ENCODE data around the gene TCF19.

TCF19 gene
- total RNA-seq, result 7.8 to 16.7 (median 13.1) reads per million in 3 donors

- peaks cover 11% of the 10 kb centered on the region for H3K4me1 ChIP-seq (ENCODE audit: control insufficient read depth, insufficient read depth, low read length, poor library complexity, severe bottlenecking)
- H3K4me3 ChIP-seq (ENCODE audit: insufficient read depth, low read depth, low read length, poor library complexity, severe bottlenecking), result peak within 1 kb of the TSS; percentile 70
- peak within 1 kb of the TSS; percentile 62 for H3K27ac ChIP-seq (ENCODE audit: insufficient read depth, low read length, poor library complexity, severe bottlenecking)
- H3K9me3 ChIP-seq (ENCODE audit: control insufficient read depth, low read length), result no peaks in the 10 kb centered on the region
- no peaks in the 10 kb centered on the region for H3K27me3 ChIP-seq (replicated peaks; ENCODE audit: control insufficient read depth, insufficient read depth, low read length, poor library complexity, severe bottlenecking)
- DNase-seq, result peak; percentile 99
- H3K36me3 ChIP-seq (ENCODE audit: control insufficient read depth, insufficient read depth, low read length), result no peaks in the 10 kb centered on the region
Observed at GRCh38 chr6:31158140-31158862, at the start of gene TCF19. Gene TCF19, plus strand, starts transcription at chr6:31158589. Its CDS starts 881 bp downstream, at chr6:31159470.

DNA sequence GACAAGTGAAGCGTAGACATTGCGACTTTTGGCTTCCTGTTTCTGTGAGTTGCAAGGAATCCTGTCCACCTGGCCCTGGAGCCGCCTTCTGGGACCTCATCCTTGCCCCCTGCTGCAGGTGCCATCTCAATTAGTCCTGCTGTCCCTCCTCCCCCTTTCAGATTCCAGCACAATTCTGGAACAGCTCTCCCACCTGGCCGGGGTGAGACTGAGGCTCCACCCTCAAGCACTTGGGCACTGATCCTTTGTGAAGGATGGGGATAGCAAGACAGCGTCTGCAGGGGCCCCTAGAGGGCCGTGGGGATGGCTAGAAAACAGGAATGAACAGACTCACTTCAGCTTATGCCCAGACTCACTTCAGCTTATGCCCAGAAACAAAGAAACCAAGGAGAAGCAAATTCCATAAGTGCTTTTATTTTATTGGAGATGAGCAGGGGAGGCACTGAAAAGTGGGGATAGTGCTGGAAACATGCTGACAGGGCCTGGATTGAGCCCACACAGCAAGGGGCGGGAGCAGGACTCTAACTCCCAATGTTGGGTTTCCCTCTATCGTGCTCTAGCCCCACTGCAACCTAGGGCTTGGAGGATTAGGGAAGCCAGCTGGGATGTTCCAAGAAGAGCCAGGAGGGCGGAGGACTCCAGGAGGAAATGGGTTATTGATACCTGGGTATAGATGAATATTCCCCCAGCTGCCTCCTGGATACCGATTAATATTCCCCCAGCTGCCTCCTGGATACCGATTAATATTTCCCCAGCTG is 47.4 kb upstream of the TCF19 start:
- H3K27ac ChIP-seq (ENCODE audit: insufficient read depth, low read length, poor library complexity, severe bottlenecking), result no peak overlapping the region
- H3K27me3 ChIP-seq (replicated peaks; ENCODE audit: control insufficient read depth, insufficient read depth, low read length, poor library complexity, severe bottlenecking), result no peaks in the 10 kb centered on the region
- no peak for DNase-seq
- H3K4me3 ChIP-seq (ENCODE audit: insufficient read depth, low read depth, low read length, poor library complexity, severe bottlenecking), result no peak overlapping the region
- no peaks in the 10 kb centered on the region for H3K9me3 ChIP-seq (ENCODE audit: control insufficient read depth, low read length)
- no peaks in the 10 kb centered on the region for H3K4me1 ChIP-seq (ENCODE audit: control insufficient read depth, insufficient read depth, low read length, poor library complexity, severe bottlenecking)
- no peaks in the 10 kb centered on the region for H3K36me3 ChIP-seq (ENCODE audit: control insufficient read depth, insufficient read depth, low read length)

DNA sequence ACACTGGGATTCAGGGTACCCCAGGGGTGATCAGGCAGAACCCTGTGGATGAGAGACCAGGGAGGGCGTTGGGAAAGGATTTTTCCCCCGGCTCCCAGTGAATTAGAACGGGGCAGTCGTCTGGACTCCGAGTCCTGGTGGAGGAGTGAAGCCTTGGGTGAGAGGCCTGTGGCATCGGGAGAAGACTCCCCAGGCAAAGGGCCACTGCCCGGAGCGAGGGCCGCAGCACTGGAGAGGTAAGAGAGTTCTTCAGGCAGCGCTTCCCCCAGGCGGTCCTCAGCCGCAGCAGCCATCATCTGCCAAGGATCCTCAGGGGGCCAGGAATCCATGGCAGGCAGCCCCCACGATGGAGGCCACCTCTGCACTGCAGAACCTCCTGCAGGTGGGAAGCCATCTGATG is 46.7 kb upstream of the TCF19 start:
- Histone ChIP-seq H3K36me3 (ENCODE audit: control insufficient read depth, insufficient read depth, low read length) (no peaks in the 10 kb centered on the region), H3K27ac (ENCODE audit: insufficient read depth, low read length, poor library complexity, severe bottlenecking) (no peak overlapping the region), H3K4me1 (ENCODE audit: control insufficient read depth, insufficient read depth, low read length, poor library complexity, severe bottlenecking) (no peaks in the 10 kb centered on the region)

DNA sequence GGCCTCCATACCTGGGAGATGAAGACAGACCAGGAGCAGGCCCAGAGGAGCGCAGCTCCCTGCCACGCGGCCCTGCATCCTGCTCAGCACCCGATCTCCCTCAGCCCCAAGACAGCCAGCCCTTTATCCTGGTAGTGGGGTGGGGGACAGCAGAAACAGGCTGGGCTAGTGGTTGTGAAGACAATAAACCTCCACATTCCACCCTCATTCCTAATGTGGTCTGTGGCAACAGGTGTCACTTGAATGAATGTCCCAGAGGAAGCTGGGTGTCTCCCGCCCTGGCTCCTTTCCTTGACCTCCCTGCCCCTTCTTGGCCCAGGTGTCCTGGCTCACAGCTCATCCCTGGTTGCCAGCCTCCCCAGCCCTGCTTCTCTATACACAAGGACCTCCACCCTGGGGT is 45.9 kb upstream of the TCF19 start, which contains the start of gene C6orf15:
Gene C6orf15 (minus strand): TSS at position 98 of the 400 bp plus-strand sequence. CDS start 20 bp downstream, at position 78.
- H3K4me1 ChIP-seq (ENCODE audit: control insufficient read depth, insufficient read depth, low read length, poor library complexity, severe bottlenecking), result no peaks in the 10 kb centered on the region
- no peak for DNase-seq
- H3K27ac ChIP-seq (ENCODE audit: insufficient read depth, low read length, poor library complexity, severe bottlenecking), result no peak within 1 kb of the TSS
- no peak within 1 kb of the TSS for H3K4me3 ChIP-seq (ENCODE audit: insufficient read depth, low read depth, low read length, poor library complexity, severe bottlenecking)
- H3K9me3 ChIP-seq (ENCODE audit: control insufficient read depth, low read length), result no peaks in the 10 kb centered on the region
- H3K36me3 ChIP-seq (ENCODE audit: control insufficient read depth, insufficient read depth, low read length), result no peaks in the 10 kb centered on the region
- H3K27me3 ChIP-seq (replicated peaks; ENCODE audit: control insufficient read depth, insufficient read depth, low read length, poor library complexity, severe bottlenecking), result no peaks in the 10 kb centered on the region

More for the DNA sequence above, 46.7 kb upstream of the TCF19 start:
- Histone ChIP-seq H3K4me3 (ENCODE audit: insufficient read depth, low read depth, low read length, poor library complexity, severe bottlenecking) (no peak overlapping the region), H3K9me3 (ENCODE audit: control insufficient read depth, low read length) (no peaks in the 10 kb centered on the region), H3K27me3 (replicated peaks; ENCODE audit: control insufficient read depth, insufficient read depth, low read length, poor library complexity, severe bottlenecking) (no peaks in the 10 kb centered on the region)
- DNase-seq, result no peak

DNA sequence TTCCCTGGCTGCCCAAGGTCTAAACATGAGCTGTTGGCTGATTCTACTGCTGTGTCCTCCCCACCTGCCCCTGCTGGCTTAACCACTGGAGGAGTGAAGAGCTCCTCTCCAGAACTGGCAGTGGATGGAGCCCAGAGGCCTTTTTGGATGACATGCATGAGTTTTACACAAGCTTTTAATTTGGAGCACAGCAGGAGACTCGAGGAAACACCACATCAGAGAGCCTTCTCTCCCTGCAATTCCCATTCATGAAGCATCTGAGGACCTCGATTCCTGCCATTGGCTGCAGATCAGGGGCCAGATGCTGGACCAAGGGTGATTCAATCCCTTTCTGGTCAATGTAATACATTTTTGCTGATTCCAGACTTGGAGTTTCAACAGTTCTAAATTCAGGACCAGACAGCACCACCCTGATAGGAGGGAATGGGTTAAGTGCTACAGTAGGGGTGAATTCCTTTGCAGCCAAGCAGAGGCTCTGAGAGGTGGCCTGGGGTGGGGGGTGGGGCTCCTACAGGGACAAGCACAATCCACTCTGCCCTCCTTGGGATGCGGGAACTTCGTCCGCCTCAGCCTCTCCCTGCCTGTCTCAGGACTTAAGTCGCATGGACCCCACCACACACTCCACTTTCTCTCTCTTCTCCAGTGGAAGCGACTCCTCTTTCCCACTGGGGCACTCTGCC is 44.4 kb upstream of the TCF19 start:
- Histone ChIP-seq H3K4me3 (ENCODE audit: insufficient read depth, low read depth, low read length, poor library complexity, severe bottlenecking) (no peak overlapping the region), H3K36me3 (ENCODE audit: control insufficient read depth, insufficient read depth, low read length) (no peaks in the 10 kb centered on the region), H3K4me1 (ENCODE audit: control insufficient read depth, insufficient read depth, low read length, poor library complexity, severe bottlenecking) (no peaks in the 10 kb centered on the region), H3K27me3 (replicated peaks; ENCODE audit: control insufficient read depth, insufficient read depth, low read length, poor library complexity, severe bottlenecking) (no peaks in the 10 kb centered on the region), H3K27ac (ENCODE audit: insufficient read depth, low read length, poor library complexity, severe bottlenecking) (no peak overlapping the region), H3K9me3 (ENCODE audit: control insufficient read depth, low read length) (no peaks in the 10 kb centered on the region)
- DNase-seq, result no peak

DNA sequence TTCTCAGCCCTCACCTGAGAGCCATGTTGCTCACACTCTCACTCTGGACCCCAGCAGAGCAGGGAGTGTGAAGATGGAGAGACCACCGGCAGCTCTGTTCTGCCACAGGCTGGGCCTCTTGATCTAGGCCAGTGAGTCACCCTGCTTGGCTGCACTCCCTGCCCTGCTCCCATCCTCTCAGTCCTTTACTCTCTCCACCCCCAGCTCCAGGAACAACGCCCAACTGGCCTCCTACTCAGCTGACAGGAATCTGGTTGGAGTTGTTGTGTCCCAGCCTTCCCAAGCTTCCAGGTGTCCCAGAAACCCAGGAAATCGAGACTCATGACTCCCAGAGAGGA is 43.9 kb upstream of the TCF19 start, which contains the start of gene PSORS1C1:
Gene PSORS1C1 (plus strand): TSS at position 260 of the 338 bp plus-strand sequence. CDS start 14,833 bp downstream, outside the sequence.
- H3K4me1 ChIP-seq (ENCODE audit: control insufficient read depth, insufficient read depth, low read length, poor library complexity, severe bottlenecking), result no peaks in the 10 kb centered on the region
- no peak for DNase-seq
- no peaks in the 10 kb centered on the region for H3K9me3 ChIP-seq (ENCODE audit: control insufficient read depth, low read length)
- no peak within 1 kb of the TSS for H3K27ac ChIP-seq (ENCODE audit: insufficient read depth, low read length, poor library complexity, severe bottlenecking)
- no peak within 1 kb of the TSS for H3K4me3 ChIP-seq (ENCODE audit: insufficient read depth, low read depth, low read length, poor library complexity, severe bottlenecking)
- H3K27me3 ChIP-seq (replicated peaks; ENCODE audit: control insufficient read depth, insufficient read depth, low read length, poor library complexity, severe bottlenecking), result no peaks in the 10 kb centered on the region
- no peaks in the 10 kb centered on the region for H3K36me3 ChIP-seq (ENCODE audit: control insufficient read depth, insufficient read depth, low read length)

GRCh38 chr6:31114970-31115849 is 43.2 kb upstream of the TCF19 start:
- H3K4me1 ChIP-seq (ENCODE audit: control insufficient read depth, insufficient read depth, low read length, poor library complexity, severe bottlenecking), result no peaks in the 10 kb centered on the region
- no peak for DNase-seq
- no peak overlapping the region for H3K27ac ChIP-seq (ENCODE audit: insufficient read depth, low read length, poor library complexity, severe bottlenecking)
- no peak overlapping the region for H3K4me3 ChIP-seq (ENCODE audit: insufficient read depth, low read depth, low read length, poor library complexity, severe bottlenecking)
- no peaks in the 10 kb centered on the region for H3K27me3 ChIP-seq (replicated peaks; ENCODE audit: control insufficient read depth, insufficient read depth, low read length, poor library complexity, severe bottlenecking)
- no peaks in the 10 kb centered on the region for H3K9me3 ChIP-seq (ENCODE audit: control insufficient read depth, low read length)
- H3K36me3 ChIP-seq (ENCODE audit: control insufficient read depth, insufficient read depth, low read length), result no peaks in the 10 kb centered on the region

DNA sequence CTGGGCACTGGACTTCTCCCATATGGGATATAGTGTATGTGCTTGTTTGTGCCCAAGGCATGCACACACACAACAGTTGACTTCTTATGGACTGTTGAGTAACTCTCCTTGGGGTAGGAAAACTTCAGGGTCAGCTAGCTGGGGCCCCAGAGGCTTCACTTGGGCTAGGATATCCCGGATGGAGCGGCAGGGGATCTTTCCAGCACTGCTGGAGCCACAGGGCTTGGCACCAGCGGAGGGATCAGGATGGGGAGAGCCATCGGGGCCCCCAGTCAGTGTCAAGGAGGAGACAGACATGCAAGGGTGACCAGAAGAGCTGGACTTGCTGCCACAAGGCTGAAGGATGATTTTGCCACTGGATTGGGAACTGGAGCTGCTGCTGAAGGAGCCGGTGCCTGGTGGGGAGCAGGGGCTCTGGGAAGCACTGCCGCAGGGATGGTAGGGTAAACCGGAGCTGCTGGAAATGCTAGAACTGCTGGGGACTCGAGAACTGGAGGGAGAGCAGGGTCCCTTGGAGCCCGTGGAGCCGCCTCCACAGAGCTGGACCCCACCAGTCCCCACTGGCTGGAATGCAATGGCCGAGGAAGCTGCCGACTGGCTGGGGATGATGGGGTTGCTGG is 42.3 kb upstream of the TCF19 start:
- H3K27me3 ChIP-seq (replicated peaks; ENCODE audit: control insufficient read depth, insufficient read depth, low read length, poor library complexity, severe bottlenecking), result no peaks in the 10 kb centered on the region
- no peaks in the 10 kb centered on the region for H3K9me3 ChIP-seq (ENCODE audit: control insufficient read depth, low read length)
- DNase-seq, result no peak
- no peak overlapping the region for H3K4me3 ChIP-seq (ENCODE audit: insufficient read depth, low read depth, low read length, poor library complexity, severe bottlenecking)
- H3K27ac ChIP-seq (ENCODE audit: insufficient read depth, low read length, poor library complexity, severe bottlenecking), result no peak overlapping the region
- H3K4me1 ChIP-seq (ENCODE audit: control insufficient read depth, insufficient read depth, low read length, poor library complexity, severe bottlenecking), result no peaks in the 10 kb centered on the region
- H3K36me3 ChIP-seq (ENCODE audit: control insufficient read depth, insufficient read depth, low read length), result no peaks in the 10 kb centered on the region
